ENCODE results near the gene NT5DC4.

NT5DC4 gene

GRCh38 chr2:112787294-112787693 lies 66.5 kb downstream of the NT5DC4 start:
- Histone ChIP-seq H3K36me3 (ENCODE audit: insufficient read depth, low read length) (no peaks in the 10 kb centered on the region), H3K27ac (ENCODE audit: low read depth, low read length, poor library complexity, severe bottlenecking) (no peak overlapping the region), H3K4me3 (ENCODE audit: low read depth, low read length, poor library complexity, severe bottlenecking) (no peak overlapping the region), H3K4me1 (ENCODE audit: insufficient read depth, low read length, severe bottlenecking) (no peaks in the 10 kb centered on the region), H3K79me2 (ENCODE audit: insufficient read depth, low read length) (no peaks in the 10 kb centered on the region), H3K9ac (ENCODE audit: low read length) (no peak overlapping the region), H3K27me3 (ENCODE audit: insufficient read depth, low read length) (no peaks in the 10 kb centered on the region), H4K20me1 (ENCODE audit: insufficient read depth, low read length) (no peaks in the 10 kb centered on the region), H2AFZ (ENCODE audit: low read length) (no peak overlapping the region), H3K9me2 (ENCODE audit: low read depth, low read length) (no peaks in the 10 kb centered on the region), H3K9me3 (ENCODE audit: low read length) (no peaks in the 10 kb centered on the region), H3F3A (ENCODE audit: insufficient read depth, low read length) (no peaks in the 10 kb centered on the region), H3K4me2 (ENCODE audit: low read length) (no peak overlapping the region)
- TF ChIP-seq CTCF (IDR thresholded peaks at IDR 0.05; ENCODE audit: low read length) (no peak), EZH2 (IDR thresholded peaks at IDR 0.05; ENCODE audit: borderline replicate concordance, low read length) (no peak)

- Histone ChIP-seq H3K9ac (ENCODE audit: low read length) (no peak overlapping the region), H3F3A (ENCODE audit: insufficient read depth, low read length) (no peaks in the 10 kb centered on the region), H3K36me3 (ENCODE audit: insufficient read depth, low read length) (no peaks in the 10 kb centered on the region), H3K4me1 (ENCODE audit: insufficient read depth, low read length, severe bottlenecking) (no peaks in the 10 kb centered on the region), H3K27ac (ENCODE audit: low read depth, low read length, poor library complexity, severe bottlenecking) (no peak overlapping the region), H3K27me3 (ENCODE audit: insufficient read depth, low read length) (no peaks in the 10 kb centered on the region), H3K4me3 (ENCODE audit: low read depth, low read length, poor library complexity, severe bottlenecking) (no peak overlapping the region), H3K9me2 (ENCODE audit: low read depth, low read length) (no peaks in the 10 kb centered on the region), H3K9me3 (ENCODE audit: low read length) (no peaks in the 10 kb centered on the region), H4K20me1 (ENCODE audit: insufficient read depth, low read length) (no peaks in the 10 kb centered on the region), H3K79me2 (ENCODE audit: insufficient read depth, low read length) (no peaks in the 10 kb centered on the region), H2AFZ (ENCODE audit: low read length) (no peak overlapping the region), H3K4me2 (ENCODE audit: low read length) (no peak overlapping the region)
- TF ChIP-seq EZH2 (IDR thresholded peaks at IDR 0.05; ENCODE audit: borderline replicate concordance, low read length) (no peak), CTCF (IDR thresholded peaks at IDR 0.05; ENCODE audit: low read length) (no peak)
Observed at GRCh38 chr2:112787729-112788393, 67.0 kb downstream of the NT5DC4 start.

- no peaks in the 10 kb centered on the region for H3K36me3 ChIP-seq (ENCODE audit: insufficient read depth, low read length)
- H3F3A ChIP-seq (ENCODE audit: insufficient read depth, low read length), result no peaks in the 10 kb centered on the region
- no peak overlapping the region for H2AFZ ChIP-seq (ENCODE audit: low read length)
- no peak overlapping the region for H3K4me3 ChIP-seq (ENCODE audit: low read depth, low read length, poor library complexity, severe bottlenecking)
- no peaks in the 10 kb centered on the region for H4K20me1 ChIP-seq (ENCODE audit: insufficient read depth, low read length)
- no peaks in the 10 kb centered on the region for H3K9me2 ChIP-seq (ENCODE audit: low read depth, low read length)
- no peak overlapping the region for H3K9ac ChIP-seq (ENCODE audit: low read length)
- no peak overlapping the region for H3K27ac ChIP-seq (ENCODE audit: low read depth, low read length, poor library complexity, severe bottlenecking)
- no peak overlapping the region for H3K4me2 ChIP-seq (ENCODE audit: low read length)
- H3K4me1 ChIP-seq (ENCODE audit: insufficient read depth, low read length, severe bottlenecking), result peaks cover 4% of the 10 kb centered on the region
- H3K27me3 ChIP-seq (ENCODE audit: insufficient read depth, low read length), result no peaks in the 10 kb centered on the region
- no peaks in the 10 kb centered on the region for H3K9me3 ChIP-seq (ENCODE audit: low read length)
- no peaks in the 10 kb centered on the region for H3K79me2 ChIP-seq (ENCODE audit: insufficient read depth, low read length)
- no peak for TF ChIP-seq CTCF (IDR thresholded peaks at IDR 0.05; ENCODE audit: low read length)
- TF ChIP-seq EZH2 (IDR thresholded peaks at IDR 0.05; ENCODE audit: borderline replicate concordance, low read length), result no peak
Observed at GRCh38 chr2:112788653-112789052, 67.8 kb downstream of the NT5DC4 start.

All from OCI-LY1 (cell line).